ENCODE results near the gene PBX4.

PBX4 gene

GRCh38 chr19:19523177-19523576, 95.3 kb downstream of the PBX4 start:
- peak overlapping the region; percentile 54 for H3K9ac ChIP-seq (ENCODE audit: low read length)
- no peaks in the 10 kb centered on the region for H3K9me3 ChIP-seq (ENCODE audit: insufficient read depth, low read length)
- H4K20me1 ChIP-seq (ENCODE audit: low read depth, low read length) = no peaks in the 10 kb centered on the region
- H3F3A ChIP-seq (ENCODE audit: insufficient read depth) = peaks cover 40% of the 10 kb centered on the region
- no peaks in the 10 kb centered on the region for H3K9me2 ChIP-seq (replicated peaks; ENCODE audit: insufficient read depth, low read length)
- peak overlapping the region; percentile 93 for H3K27ac ChIP-seq (ENCODE audit: low read depth, low read length)
- H3K79me2 ChIP-seq (ENCODE audit: insufficient read depth, low read length) = peaks cover 75% of the 10 kb centered on the region
- H3K4me3 ChIP-seq (ENCODE audit: insufficient read depth, low read length, poor library complexity, severe bottlenecking) = peak overlapping the region; percentile 16
- no peaks in the 10 kb centered on the region for H3K27me3 ChIP-seq (ENCODE audit: low read length)
- 0 out of 2 replicates have a peak, but pooled peaks cover 7% of the 10 kb centered on the region for H3K36me3 ChIP-seq (ENCODE audit: low read length)
- no peak for TF ChIP-seq EZH2phosphoT487 (conservative IDR thresholded peaks at IDR 0.05; ENCODE audit: low read length)
- no peak for TF ChIP-seq CTCF (IDR thresholded peaks at IDR 0.05; ENCODE audit: insufficient read depth, low read length, poor library complexity, severe bottlenecking)
- no peak overlapping the region for H2AFZ ChIP-seq (ENCODE audit: low read depth, low read length, severe bottlenecking)
- H3K4me2 ChIP-seq (ENCODE audit: low read depth, low read length, poor library complexity, severe bottlenecking) = peak overlapping the region; percentile 72

- Histone ChIP-seq H3F3A (ENCODE audit: insufficient read depth) (peaks cover 42% of the 10 kb centered on the region), H3K27me3 (ENCODE audit: low read length) (no peaks in the 10 kb centered on the region), H3K4me3 (ENCODE audit: insufficient read depth, low read length, poor library complexity, severe bottlenecking) (no peak overlapping the region), H3K9me2 (replicated peaks; ENCODE audit: insufficient read depth, low read length) (no peaks in the 10 kb centered on the region), H3K36me3 (ENCODE audit: low read length) (0 out of 2 replicates have a peak, but pooled peaks cover 7% of the 10 kb centered on the region), H3K4me2 (ENCODE audit: low read depth, low read length, poor library complexity, severe bottlenecking) (no peak overlapping the region), H3K79me2 (ENCODE audit: insufficient read depth, low read length) (peaks cover 96% of the 10 kb centered on the region), H3K9ac (ENCODE audit: low read length) (no peak overlapping the region), H2AFZ (ENCODE audit: low read depth, low read length, severe bottlenecking) (no peak overlapping the region), H3K27ac (ENCODE audit: low read depth, low read length) (peak overlapping the region; percentile 26; the same call in 1 of the 2 replicates), H3K9me3 (ENCODE audit: insufficient read depth, low read length) (no peaks in the 10 kb centered on the region), H4K20me1 (ENCODE audit: low read depth, low read length) (no peaks in the 10 kb centered on the region)
- TF ChIP-seq EZH2phosphoT487 (conservative IDR thresholded peaks at IDR 0.05; ENCODE audit: low read length) (no peak), CTCF (IDR thresholded peaks at IDR 0.05; ENCODE audit: insufficient read depth, low read length, poor library complexity, severe bottlenecking) (no peak)
Observed at GRCh38 chr19:19520989-19521388, 97.5 kb downstream of the PBX4 start.

GRCh38 chr19:19517235-19517619, 101.3 kb downstream of the PBX4 start:
- H3K4me3 ChIP-seq (ENCODE audit: insufficient read depth, low read length, poor library complexity, severe bottlenecking) = peak overlapping the region; percentile 61
- no peaks in the 10 kb centered on the region for H3K9me3 ChIP-seq (ENCODE audit: insufficient read depth, low read length)
- peak overlapping the region; percentile 65 for H3K27ac ChIP-seq (ENCODE audit: low read depth, low read length)
- H3K79me2 ChIP-seq (ENCODE audit: insufficient read depth, low read length) = peaks cover 62% of the 10 kb centered on the region
- 0 out of 2 replicates have a peak, but pooled peaks cover 7% of the 10 kb centered on the region for H3K36me3 ChIP-seq (ENCODE audit: low read length)
- H4K20me1 ChIP-seq (ENCODE audit: low read depth, low read length) = no peaks in the 10 kb centered on the region
- no peak overlapping the region for H2AFZ ChIP-seq (ENCODE audit: low read depth, low read length, severe bottlenecking)
- H3K9me2 ChIP-seq (replicated peaks; ENCODE audit: insufficient read depth, low read length) = no peaks in the 10 kb centered on the region
- no peak for TF ChIP-seq EZH2phosphoT487 (conservative IDR thresholded peaks at IDR 0.05; ENCODE audit: low read length)
- no peak for TF ChIP-seq CTCF (IDR thresholded peaks at IDR 0.05; ENCODE audit: insufficient read depth, low read length, poor library complexity, severe bottlenecking)
- peaks cover 12% of the 10 kb centered on the region for H3F3A ChIP-seq (ENCODE audit: insufficient read depth)
- H3K27me3 ChIP-seq (ENCODE audit: low read length) = no peaks in the 10 kb centered on the region
- H3K4me2 ChIP-seq (ENCODE audit: low read depth, low read length, poor library complexity, severe bottlenecking) = peak overlapping the region; percentile 62
- H3K9ac ChIP-seq (ENCODE audit: low read length) = peak overlapping the region; percentile 67
